Measurements from ENCODE around the gene ZNF284.

ZNF284 gene

GRCh38 chr19:44071824-44072542 lies at the start of gene ZNF284:
Gene ZNF284 (plus strand): TSS chr19:44072159. CDS start chr19:44076390, 4,231 bp downstream.
- DNase-seq (ENCODE audit: low spot score) = peak; percentile 80

- DNase-seq (ENCODE audit: low spot score) = no peak
Observed at GRCh38 chr19:44024900-44025216, 47.1 kb upstream of the ZNF284 start.

GRCh38 chr19:44025217-44025936 lies 46.6 kb upstream of the ZNF284 start, which contains the start of gene ZNF222:
Gene ZNF222 (plus strand): TSS chr19:44025379. CDS start chr19:44025437, 58 bp downstream.
- DNase-seq (ENCODE audit: low spot score) = peak; percentile 73

GRCh38 chr19:44026622-44027021 lies 45.3 kb upstream of the ZNF284 start:
- no peak for DNase-seq (ENCODE audit: low spot score)

- no peak for DNase-seq (ENCODE audit: low spot score)
Observed at GRCh38 chr19:44032001-44032610, 39.9 kb upstream of the ZNF284 start.

GRCh38 chr19:44042147-44042546 lies 29.8 kb upstream of the ZNF284 start:
- DNase-seq (ENCODE audit: low spot score) = no peak

GRCh38 chr19:44050740-44051649 lies 21.0 kb upstream of the ZNF284 start:
- DNase-seq (ENCODE audit: low spot score) = no peak

GRCh38 chr19:44051650-44052402 lies 20.1 kb upstream of the ZNF284 start, which contains the start of gene ZNF223:
Gene ZNF223 (plus strand): TSS chr19:44052036. CDS start chr19:44055177, 3,141 bp downstream.
- peak; percentile 74 for DNase-seq (ENCODE audit: low spot score)

GRCh38 chr19:44055870-44056269 lies 16.1 kb upstream of the ZNF284 start:
- no peak for DNase-seq (ENCODE audit: low spot score)

- DNase-seq (ENCODE audit: low spot score) = no peak
Observed at GRCh38 chr19:44059229-44059628, 12.7 kb upstream of the ZNF284 start.

- DNase-seq (ENCODE audit: low spot score) = no peak
Observed at GRCh38 chr19:44061038-44061437, 10.9 kb upstream of the ZNF284 start.

- DNase-seq (ENCODE audit: low spot score) = no peak
Observed at GRCh38 chr19:44066305-44066704, 5.7 kb upstream of the ZNF284 start.

- no peak for DNase-seq (ENCODE audit: low spot score)
Observed at GRCh38 chr19:44069415-44069814, 2.5 kb upstream of the ZNF284 start.

GRCh38 chr19:44072543-44073401 lies 813 bp downstream of the ZNF284 start:
- no peak for DNase-seq (ENCODE audit: low spot score)

GRCh38 chr19:44076325-44076724 lies 4.4 kb downstream of the ZNF284 start:
- no peak for DNase-seq (ENCODE audit: low spot score)

GRCh38 chr19:44092108-44092507 lies 20.1 kb downstream of the ZNF284 start:
- DNase-seq (ENCODE audit: low spot score) = no peak

GRCh38 chr19:44093931-44094765 lies 22.2 kb downstream of the ZNF284 start, which contains the start of gene ZNF224:
Gene ZNF224 (plus strand): TSS chr19:44094361. CDS start chr19:44097874, 3,513 bp downstream.
- DNase-seq (ENCODE audit: low spot score) = peak; percentile 90

GRCh38 chr19:44107751-44108150 lies 35.8 kb downstream of the ZNF284 start:
- DNase-seq (ENCODE audit: low spot score) = no peak

- no peak for DNase-seq (ENCODE audit: low spot score)
Observed at GRCh38 chr19:44109458-44109857, 37.5 kb downstream of the ZNF284 start.
